GM18951 (cell line): ENCODE data around the gene IDI1.
"Not testable (repeated sequence)": the region's sequence is repeated elsewhere in the genome, so short reads cannot be mapped to it uniquely, and the experiment has no call there.

Experiments
- POLR2A ChIP-seq: IDR thresholded peaks from 4 replicates; pipeline ENCODE4 v1.6.1; 2011; ENCODE audit warnings: mild to moderate bottlenecking; ENCODE audit not compliant: insufficient read length, insufficient read depth; ENCODE audit errors: extremely low read depth
- in situ Hi-C: fragments of 300-500 bp; cut with MboI; formaldehyde crosslinking; loops from one replicate; pipeline ENCODE4 v1.12.0; 2022; ENCODE audit warnings: low sequenced_read_pairs, mixed read lengths, inconsistent platforms; ENCODE audit not compliant: unreplicated experiment

IDI1 gene

DNA sequence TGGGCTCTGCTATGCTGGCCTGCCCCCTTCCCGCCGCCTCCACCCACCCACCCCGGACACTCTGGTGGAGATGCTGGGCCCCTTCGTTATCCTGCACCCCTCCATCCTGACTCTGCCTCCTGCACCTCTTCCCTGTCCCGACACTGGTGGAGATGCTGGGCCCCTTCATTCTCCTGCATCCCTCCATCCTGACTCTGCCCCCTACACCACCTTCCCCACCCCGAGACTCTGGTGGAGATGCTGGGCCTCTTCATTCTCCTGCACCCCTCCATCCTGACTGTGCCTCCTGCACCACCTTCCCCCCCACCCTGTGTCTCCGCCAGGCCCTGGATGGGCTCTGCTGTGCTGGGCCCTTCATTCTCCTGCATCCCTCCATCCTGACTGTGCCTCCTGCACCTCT, 38.2 kb downstream of the IDI1 start:
- TF ChIP-seq POLR2A, result no peak
- in situ Hi-C loops, result no loop called here

DNA sequence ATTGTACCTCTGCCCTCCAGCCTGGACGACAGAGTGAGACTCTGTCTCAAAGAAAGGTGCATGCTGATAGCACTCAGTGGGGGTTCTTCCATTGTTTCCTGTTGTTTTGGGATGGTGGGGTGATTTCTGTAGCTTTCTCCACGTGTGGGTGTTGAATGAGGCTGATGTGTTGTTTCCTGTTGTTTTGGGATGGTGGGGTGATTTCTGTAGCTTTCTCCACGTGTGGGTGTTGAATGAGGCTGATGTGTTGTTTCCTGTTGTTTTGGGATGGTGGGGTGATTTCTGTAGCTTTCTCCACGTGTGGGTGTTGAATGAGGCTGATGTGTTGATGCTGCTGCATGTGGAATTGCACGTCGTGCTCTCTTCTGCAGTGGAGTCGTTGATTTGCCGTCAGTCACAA, 39.0 kb downstream of the IDI1 start:
- in situ Hi-C loops, result not testable (repeated sequence)

DNA sequence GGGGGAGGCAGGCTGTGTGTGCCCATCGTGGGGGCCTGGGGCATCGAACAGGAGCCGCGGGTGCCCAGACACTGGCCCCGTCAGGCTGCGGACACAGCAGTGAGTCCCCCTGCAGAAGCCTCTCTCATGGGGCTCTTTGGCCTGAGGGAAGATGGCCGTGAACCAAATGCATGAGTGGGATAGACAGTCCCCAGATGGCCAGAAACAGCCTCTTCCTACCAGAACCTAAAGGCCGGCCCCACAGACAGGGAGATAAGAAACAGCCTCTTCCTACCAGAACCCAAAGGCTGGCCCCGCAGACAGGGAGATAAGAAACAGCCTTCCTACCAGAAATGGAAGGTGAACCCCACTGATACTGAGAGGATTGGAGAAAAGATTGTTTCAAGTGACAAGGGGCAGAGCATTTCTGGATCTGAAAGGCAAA, 39.8 kb downstream of the IDI1 start:
- in situ Hi-C loops, result no loop called here
- TF ChIP-seq POLR2A, result no peak

DNA sequence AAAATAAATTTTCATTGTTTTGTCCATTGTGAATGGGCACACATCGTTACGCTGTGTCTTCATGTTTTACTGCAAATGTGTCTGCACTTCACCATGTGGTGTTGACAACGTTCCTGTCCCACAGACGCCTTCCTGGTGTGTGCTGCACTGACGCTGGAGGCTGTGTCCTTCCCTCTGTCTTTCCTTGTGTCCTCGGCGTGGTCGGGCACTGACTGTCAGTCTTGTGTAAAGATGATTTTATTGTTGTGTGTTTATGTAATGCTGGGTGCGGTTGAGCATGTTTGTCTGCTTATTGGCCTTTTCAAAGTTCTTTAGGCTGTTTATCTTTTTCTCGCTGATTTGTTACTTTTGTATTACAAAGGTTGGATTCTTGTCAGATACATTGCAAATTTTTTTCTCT, 41.3 kb downstream of the IDI1 start:
- no peak for TF ChIP-seq POLR2A
- in situ Hi-C loops, result no loop called here

DNA sequence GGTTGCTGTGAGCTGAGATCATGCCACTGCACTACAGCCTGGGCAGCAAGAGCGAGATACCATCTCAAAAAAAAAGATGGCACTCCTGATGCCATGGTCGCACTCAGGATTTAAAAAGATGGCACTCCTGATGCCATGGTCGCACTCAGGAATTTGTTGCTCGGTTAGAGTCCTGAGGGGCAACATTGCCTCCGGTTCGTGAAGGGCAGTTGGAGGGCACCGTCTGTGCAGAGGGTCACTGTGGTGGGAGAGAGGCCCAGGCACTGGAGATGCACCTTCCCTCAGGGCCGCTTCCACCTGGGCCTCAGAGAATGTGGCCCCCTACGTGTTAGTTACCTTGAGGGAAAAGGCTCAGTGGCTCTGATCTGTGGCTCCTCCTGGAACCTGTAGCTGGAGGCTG, 42.3 kb downstream of the IDI1 start:
- in situ Hi-C loops, result no loop called here
- TF ChIP-seq POLR2A, result no peak

DNA sequence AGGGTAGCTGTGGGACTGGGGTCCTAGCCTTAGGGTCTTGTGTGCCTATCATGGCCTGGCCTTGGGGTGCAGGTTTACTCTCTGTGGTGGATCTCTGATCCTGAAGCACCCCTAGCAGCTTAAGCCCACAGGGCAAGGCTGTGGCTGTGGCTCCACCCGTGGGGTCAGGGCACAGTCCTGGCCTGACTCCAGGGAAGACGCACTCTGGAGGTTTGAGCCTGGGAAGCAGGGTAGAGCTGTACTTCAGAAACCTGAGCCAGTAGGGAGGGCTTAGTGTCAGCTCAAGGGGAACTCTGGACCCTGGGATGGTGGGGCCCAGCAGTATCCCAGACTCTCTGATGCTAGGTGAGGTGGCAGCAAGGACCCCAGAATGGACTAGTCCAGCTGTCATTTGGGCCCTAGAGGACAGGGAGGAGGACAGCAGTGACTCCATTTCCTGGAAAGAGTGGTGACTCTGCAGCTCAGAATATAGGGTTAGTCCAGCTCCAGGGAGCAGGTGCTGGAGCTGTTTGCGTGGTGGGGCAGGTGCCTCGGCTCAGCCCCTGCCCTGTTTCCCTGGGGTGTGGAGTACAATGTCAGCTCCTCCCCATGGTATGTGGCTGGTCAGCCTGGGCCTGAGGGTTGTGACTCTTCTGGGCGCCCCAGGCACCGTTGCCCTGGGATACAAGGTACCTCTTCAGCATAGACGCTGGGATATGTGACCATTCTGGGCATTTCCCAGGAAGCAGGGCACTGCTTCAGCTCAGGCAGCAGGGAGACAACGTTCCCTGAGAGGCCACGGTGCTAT, 44.8 kb downstream of the IDI1 start:
- in situ Hi-C loops, result no loop called here
- TF ChIP-seq POLR2A, result no peak

DNA sequence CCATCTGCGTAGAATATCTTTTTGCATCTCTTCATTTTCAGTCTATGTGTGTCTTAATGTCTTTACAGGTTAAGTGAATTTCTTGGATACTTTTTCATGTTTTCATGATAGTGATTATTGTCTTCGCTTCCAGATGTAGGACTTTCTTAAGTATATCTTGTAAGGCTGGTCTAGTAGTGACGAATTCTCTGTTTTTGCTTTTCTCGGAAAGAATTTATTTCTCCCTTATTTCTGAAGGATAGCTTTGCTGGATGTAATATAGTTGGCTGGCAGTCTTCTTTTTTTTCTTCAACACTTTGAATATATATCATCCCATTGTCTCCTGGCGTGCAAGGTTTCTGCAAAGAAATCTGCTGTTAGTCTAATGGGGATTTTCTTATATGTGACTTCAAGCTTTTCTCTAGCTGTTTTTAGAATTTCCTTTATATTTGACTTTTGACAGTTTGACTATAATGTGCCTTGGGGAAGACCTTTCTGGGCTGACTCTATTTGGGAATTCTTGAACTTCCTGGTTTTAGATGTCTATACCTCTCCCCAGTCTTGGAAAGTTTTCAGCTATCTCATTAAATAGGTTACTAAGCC, 46.4 kb downstream of the IDI1 start:
- no peak for TF ChIP-seq POLR2A
- in situ Hi-C loops, result no loop called here

DNA sequence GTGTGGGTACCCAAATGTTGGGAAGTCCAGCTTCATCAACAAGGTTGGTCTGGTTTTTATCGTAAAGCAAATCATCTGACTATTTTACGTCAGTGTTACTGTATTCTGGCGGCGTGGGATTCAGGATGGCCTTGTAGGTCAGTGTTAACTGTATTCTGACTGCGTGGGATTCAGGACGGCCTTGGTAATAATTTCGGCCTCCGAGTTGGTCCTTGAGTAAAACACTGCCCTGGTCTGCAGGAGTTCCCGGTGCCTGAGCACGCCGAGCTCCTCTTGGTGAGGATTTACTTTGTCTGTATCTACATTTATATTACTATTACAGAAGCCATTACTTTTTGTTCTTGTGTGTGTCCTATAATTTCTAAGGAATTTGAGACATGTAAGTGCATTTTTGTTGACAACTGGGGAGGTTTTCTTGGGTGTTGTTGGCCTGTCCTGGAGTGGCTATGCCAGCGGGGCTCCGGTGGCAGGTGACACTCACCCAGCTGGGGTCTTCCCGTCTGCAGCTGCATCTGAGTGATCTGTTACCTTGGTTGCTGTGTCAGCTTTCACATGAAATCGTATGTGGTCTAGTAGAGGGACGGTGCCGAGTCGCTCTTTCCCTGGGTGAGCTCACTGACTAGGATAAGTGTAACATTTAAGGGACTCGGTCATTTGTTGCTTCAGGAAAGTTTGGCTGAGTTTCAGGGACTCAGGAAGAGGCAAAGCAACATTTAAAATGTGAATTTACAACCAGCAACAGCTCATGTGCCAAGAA, 51.5 kb downstream of the IDI1 start:
- in situ Hi-C loops, result no loop called here
- no peak for TF ChIP-seq POLR2A

DNA sequence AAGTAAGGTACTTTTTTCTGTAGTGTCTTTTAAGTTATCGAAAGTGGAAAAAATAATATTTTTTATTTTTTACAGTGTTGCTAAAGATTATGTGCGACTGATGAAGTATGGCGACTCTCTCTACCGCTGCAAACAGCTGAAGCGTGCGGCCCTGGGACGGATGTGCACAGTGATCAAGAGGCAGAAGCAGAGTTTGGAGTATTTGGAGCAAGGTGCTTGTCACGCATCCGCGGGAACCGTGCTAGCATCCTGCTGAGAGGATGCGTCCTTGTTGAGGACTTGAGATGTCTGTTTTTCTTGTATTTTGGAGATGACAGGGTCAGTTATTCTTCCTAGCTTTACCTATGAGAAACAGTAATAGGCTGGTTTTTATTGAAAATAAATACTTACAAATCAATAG, 52.9 kb downstream of the IDI1 start:
- no peak for TF ChIP-seq POLR2A
- in situ Hi-C loops, result no loop called here

DNA sequence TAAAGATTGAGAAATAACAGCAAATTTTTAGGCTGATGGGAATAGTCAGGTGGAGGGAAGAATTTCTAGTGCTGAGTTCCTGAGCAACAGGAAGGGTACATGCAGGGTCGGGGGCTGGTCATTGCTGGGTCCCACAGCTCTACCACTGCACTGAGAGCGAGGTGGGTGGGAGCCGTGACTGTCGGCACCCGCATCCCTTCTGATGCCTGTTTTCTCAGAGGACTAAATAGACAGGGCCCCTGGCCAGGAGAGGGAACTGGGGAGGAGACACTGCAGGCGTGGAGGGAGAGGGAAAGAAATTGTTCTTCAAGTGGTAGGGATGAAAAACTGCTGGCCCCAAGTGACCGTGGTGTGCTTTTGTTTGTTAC, 53.4 kb downstream of the IDI1 start:
- in situ Hi-C loops, result no loop called here
- TF ChIP-seq POLR2A, result no peak

DNA sequence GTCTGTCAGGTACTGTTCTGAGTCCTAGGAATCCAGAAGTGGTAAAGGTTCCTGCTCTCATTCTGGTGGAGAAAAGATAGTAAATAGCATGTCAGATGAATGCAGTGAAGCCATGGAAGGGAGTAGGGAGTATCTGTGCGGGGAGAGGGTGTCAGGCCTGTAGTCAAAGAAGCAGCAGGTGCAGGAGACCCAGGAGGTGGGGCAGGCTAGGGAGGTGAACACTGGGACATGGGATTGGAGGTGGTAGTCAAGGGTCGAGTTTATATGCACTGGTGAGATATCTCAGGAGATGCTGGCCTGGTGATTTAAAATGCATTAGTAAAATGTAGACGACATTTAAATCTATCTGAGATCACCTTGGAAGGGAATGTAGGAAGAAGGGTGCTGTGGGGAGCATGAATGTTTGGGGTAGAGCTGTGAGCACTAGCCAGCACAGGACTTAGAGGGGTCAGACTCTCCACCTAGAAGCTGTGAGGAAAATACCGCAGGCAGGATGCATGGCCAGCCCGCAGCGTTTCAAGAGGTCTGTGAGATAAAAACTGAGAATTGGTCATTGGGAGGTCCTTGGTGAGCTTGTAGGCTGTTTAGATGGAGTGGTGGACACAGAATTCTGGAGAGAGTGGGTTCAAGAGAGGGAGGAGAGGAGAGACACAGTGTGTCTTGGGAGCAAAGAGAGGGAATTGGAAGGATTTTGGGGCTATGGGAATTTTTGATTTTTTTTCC, 53.9 kb downstream of the IDI1 start:
- in situ Hi-C loops, result no loop called here

DNA sequence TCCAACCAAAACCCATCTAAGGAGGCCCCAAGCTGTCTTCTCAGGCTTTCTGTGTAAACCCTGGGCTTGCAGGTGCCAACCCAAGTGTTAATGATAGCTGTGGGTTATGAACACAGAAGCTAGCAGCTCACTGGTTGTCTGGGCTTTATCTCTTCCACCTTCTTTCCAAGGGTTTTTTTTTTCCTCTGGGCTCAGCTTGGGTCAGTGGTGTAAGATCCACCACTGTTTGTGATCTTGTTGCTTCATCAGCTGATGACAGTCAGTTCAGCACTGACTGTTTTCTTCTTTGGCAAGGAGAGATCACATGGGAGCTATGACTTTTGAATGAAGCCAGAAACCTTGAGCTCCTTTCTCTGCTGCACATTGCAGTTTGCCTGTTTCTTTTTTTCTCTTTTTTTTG, 56.0 kb downstream of the IDI1 start:
- TF ChIP-seq POLR2A, result no peak
- in situ Hi-C loops, result no loop called here

More for the DNA sequence above, 53.9 kb downstream of the IDI1 start:
- TF ChIP-seq POLR2A, result no peak

DNA sequence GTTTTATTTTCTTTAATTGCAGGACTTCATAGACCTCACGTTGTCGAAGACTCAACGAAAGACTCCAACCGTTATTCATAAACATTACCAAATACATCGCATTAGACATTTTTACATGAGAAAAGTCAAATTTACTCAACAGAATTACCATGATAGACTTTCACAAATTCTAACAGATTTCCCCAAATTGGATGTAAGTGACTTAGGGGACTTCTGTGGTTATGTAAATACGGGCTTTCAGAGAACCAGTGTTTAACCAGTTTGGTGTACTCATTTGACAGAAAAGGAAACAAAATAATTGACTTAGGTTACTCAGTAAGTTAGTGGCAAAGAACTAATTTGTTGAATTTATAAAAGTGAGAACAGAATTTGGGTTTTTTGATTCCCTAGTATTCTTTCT, 56.5 kb downstream of the IDI1 start:
- no peak for TF ChIP-seq POLR2A
- in situ Hi-C loops, result no loop called here

DNA sequence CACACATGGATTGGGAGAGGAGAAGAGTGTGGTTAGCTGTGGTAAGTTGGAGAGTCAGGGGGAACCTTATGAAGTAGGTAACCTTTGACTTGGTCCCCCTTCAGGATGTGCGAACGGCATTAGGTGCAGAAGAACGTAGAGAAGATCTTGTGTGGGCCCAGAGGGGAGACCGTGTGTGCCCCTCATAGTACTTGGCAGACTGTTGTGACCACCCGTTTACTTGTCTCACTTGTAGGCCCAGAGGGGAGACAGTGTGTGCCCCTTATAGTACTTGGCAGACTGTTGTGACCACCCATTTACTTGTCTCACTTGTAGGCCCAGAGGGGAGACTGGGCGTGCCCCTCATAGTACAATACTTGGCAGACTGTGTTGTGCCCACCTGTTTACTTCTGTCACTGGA, 58.1 kb downstream of the IDI1 start:
- in situ Hi-C loops, result no loop called here
- no peak for TF ChIP-seq POLR2A
